ENCODE measurements around the gene TSHZ2. TPM values are rescaled to one million over a fixed set of nuclear protein-coding genes. Genes with fewer than 3 reads are reported as not detected.

TSHZ2 gene
- total RNA-seq, 1 experiment from 2014 or later, result 0.07 TPM

DNA sequence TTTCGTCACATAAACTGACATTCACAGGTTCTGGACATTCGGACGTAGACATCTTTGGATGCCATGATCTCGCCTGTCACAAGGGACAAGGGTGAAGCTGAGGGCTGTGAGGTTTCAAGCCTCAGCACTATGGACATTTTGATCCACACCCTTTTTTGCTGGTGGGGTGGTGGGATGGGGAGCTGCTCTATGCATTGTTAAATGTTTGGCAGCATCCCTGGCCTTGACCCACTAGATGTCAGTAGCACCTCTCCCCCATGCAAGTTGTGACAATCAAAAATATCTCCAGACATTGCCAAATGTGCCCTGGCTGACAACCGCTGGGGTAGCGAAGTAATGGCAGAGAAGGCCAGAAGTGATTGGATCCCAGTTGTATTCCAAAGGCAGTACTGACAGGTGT lies 229.4 kb downstream of the TSHZ2 start:
- POLR2A ChIA-PET, result no interaction called here
- TF ChIP-seq ZNF274 (IDR thresholded peaks at IDR 0.05; ENCODE audit: low read depth, low read length) (no peak), SIN3A (IDR thresholded peaks at IDR 0.05; ENCODE audit: low read depth) (no peak), POLR2AphosphoS5 (IDR thresholded peaks at IDR 0.05; ENCODE audit: low read depth, low read length) (no peak), ZBTB33 (IDR thresholded peaks at IDR 0.05; ENCODE audit: extremely low read depth, insufficient replicate concordance, low read length) (no peak), RAD21 (IDR thresholded peaks at IDR 0.05; ENCODE audit: low read depth) (no peak), EZH2 (IDR thresholded peaks at IDR 0.05) (no peak), SRF (IDR thresholded peaks at IDR 0.05; ENCODE audit: low read depth) (no peak), TCF7L2 (IDR thresholded peaks at IDR 0.05; ENCODE audit: borderline replicate concordance, extremely low read depth, insufficient read depth, insufficient read length) (no peak), FOSL1 (IDR thresholded peaks at IDR 0.05; ENCODE audit: low read depth) (no peak), REST (IDR thresholded peaks at IDR 0.05; ENCODE audit: low read depth) (no peak), EGR1 (IDR thresholded peaks at IDR 0.05; ENCODE audit: low read depth) (no peak), CBX3 (IDR thresholded peaks at IDR 0.05; ENCODE audit: low read depth) (no peak), SP1 (IDR thresholded peaks at IDR 0.05; ENCODE audit: low read depth) (no peak), ZFX (IDR thresholded peaks at IDR 0.05) (no peak), YY1 (IDR thresholded peaks at IDR 0.05; ENCODE audit: extremely low read depth, insufficient replicate concordance, low read depth, low read length) (no peak), CTCF (IDR thresholded peaks at IDR 0.05 in 2 of 3, conservative IDR thresholded peaks at IDR 0.05 in 1 of 3; ENCODE audit: borderline replicate concordance in 1 of 3, insufficient read depth in 1 of 3, low read depth in 2 of 3, low read length in 2 of 3) (no peak)
- TF ChIP-seq, protein P1, sequence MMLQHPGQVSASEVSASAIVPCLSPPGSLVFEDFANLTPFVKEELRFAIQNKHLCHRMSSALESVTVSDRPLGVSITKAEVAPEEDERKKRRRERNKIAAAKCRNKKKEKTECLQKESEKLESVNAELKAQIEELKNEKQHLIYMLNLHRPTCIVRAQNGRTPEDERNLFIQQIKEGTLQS (IDR thresholded peaks at IDR 0.05), result no peak
- TF ChIP-seq, protein P2, sequence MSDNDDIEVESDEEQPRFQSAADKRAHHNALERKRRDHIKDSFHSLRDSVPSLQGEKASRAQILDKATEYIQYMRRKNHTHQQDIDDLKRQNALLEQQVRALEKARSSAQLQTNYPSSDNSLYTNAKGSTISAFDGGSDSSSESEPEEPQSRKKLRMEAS (IDR thresholded peaks at IDR 0.05), result no peak
- H3K9me2 ChIP-seq (ENCODE audit: insufficient read depth), result no peaks in the 10 kb centered on the region
- RAD21 ChIA-PET (ENCODE audit: low non-redundant PET in 1 of 2, low total read pairs in 2 of 2, uncharacterized antibody in 2 of 2, unreplicated experiment in 2 of 2), result no interaction called here
- intact Hi-C loops (cut with micrococcal nuclease), result no loop called here
- H3K4me1 ChIP-seq (ENCODE audit: control insufficient read depth in 1 of 2, insufficient read depth in 2 of 2, low read length in 2 of 2), result peaks cover 0 to 6% of the 10 kb centered on the region in 2 experiments; a peak in 2 of 4 replicates
- DNase-seq (ENCODE audit: low read depth, low spot score), result no peak
- H4K20me1 ChIP-seq (ENCODE audit: insufficient read depth), result no peaks in the 10 kb centered on the region
- ATAC-seq, result no peak; the same call in 1 of the 2 replicates
- H3K4me3 ChIP-seq (replicated peaks in 1 of 2; ENCODE audit: low read depth in 1 of 2, low read length in 2 of 2), result no peak overlapping the region
- H3K36me3 ChIP-seq (ENCODE audit: control insufficient read depth in 1 of 2, insufficient read depth in 2 of 2, low read length in 2 of 2), result no peaks in the 10 kb centered on the region
- peaks cover 45% of the 10 kb centered on the region for H3K27me3 ChIP-seq (ENCODE audit: insufficient read depth, low read length)
- no peaks in the 10 kb centered on the region for H3K9me3 ChIP-seq (ENCODE audit: control insufficient read depth in 1 of 2, insufficient read depth in 1 of 2, low read depth in 1 of 2, low read length in 2 of 2)
- H2AFZ ChIP-seq (ENCODE audit: low read depth, low read length, poor library complexity, severe bottlenecking), result no peak overlapping the region
- H3K27ac ChIP-seq (ENCODE audit: low read depth, low read length), result no peak overlapping the region
- H3K79me2 ChIP-seq (ENCODE audit: insufficient read depth, low read length), result no peaks in the 10 kb centered on the region
- no peak overlapping the region for H3K4me2 ChIP-seq (ENCODE audit: low read length)
- BruUV-seq (replicated peaks), result no TSS peak
- H3K9ac ChIP-seq (ENCODE audit: low read length), result no peak overlapping the region
- CTCF ChIA-PET, result no interaction called here

Data from HCT116 (cell line).